ENCODE measurements around the gene SCYGR8. TPM values are rescaled to one million over a fixed set of nuclear protein-coding genes. Genes with fewer than 3 reads are reported as not detected.

Gene SCYGR8
- total RNA-seq, 4 donors from 2014 or later, result not detected

DNA sequence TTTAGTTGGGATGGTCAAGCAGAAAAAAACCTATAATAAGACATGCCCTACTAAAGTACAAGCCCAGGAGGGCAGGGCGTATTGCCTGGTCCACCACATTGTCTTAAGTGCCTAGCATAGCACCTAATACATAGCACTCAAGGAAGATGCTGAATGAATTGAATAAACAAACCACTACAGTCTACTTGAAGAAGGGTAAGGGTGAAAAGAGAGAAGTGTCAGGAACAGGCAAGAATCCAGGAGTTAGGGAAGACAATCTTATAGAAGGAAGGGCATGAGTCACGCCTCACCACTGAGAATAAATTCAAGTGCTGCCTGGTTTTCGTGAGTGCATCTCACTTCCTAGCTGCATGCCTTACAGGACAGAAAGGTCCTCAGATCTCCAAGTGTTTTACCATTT lies 41.7 kb upstream of the SCYGR8 start:
- Histone ChIP-seq H3K4me3 (no peak overlapping the region), H3K4me1 (peaks cover 0 to 32% (median 6%) of the 10 kb centered on the region in 4 donors), H3K36me3 (no peaks in the 10 kb centered on the region), H3K27ac (no peak overlapping the region), H3K9me3 (no peaks in the 10 kb centered on the region), H3K27me3 (no peaks in the 10 kb centered on the region)
- in situ Hi-C loops (cut with MboI; ENCODE audit: low pct_ligation_motif_present in 1 of 4, low pct_unique_long_range_greater_than_20kb in 1 of 4, low sequenced_read_pairs in 3 of 4) (no loop called here), intact Hi-C loops (cut with DNase I; ENCODE audit: low total_unique reads) (no loop called here)
- no peak for DNase-seq
- TF ChIP-seq EP300 (IDR thresholded peaks at IDR 0.05; ENCODE audit: low read depth) (no peak), POLR2A (IDR thresholded peaks at IDR 0.05) (no peak), POLR2AphosphoS5 (IDR thresholded peaks at IDR 0.05) (no peak), CTCF (IDR thresholded peaks at IDR 0.05) (no peak)
- 55 to 62% methylated on average over 3 of the region's 3 CpGs for WGBS, 2 donors (ENCODE audit: low coverage in 1 of 2)

GRCh38 chr2:227706859-227707258 lies 38.8 kb upstream of the SCYGR8 start:
- no peak overlapping the region for H3K4me3 ChIP-seq
- peak; percentile 60 for DNase-seq
- peak overlapping the region in 2 of 4 donors; percentile 6 to 26 for H3K27ac ChIP-seq
- peaks cover 0 to 30% (median 6%) of the 10 kb centered on the region in 4 donors for H3K4me1 ChIP-seq
- TF ChIP-seq POLR2AphosphoS5 (IDR thresholded peaks at IDR 0.05) (peak in 2 of 3 donors; percentile 12 to 32), EP300 (IDR thresholded peaks at IDR 0.05; ENCODE audit: low read depth) (no peak), CTCF (IDR thresholded peaks at IDR 0.05) (no peak)
- in situ Hi-C loops (cut with MboI; ENCODE audit: low pct_ligation_motif_present in 1 of 4, low pct_unique_long_range_greater_than_20kb in 1 of 4, low sequenced_read_pairs in 3 of 4) (no loop called here), intact Hi-C loops (cut with DNase I; ENCODE audit: low total_unique reads) (no loop called here)
- H3K36me3 ChIP-seq, result no peaks in the 10 kb centered on the region
- no peaks in the 10 kb centered on the region for H3K9me3 ChIP-seq
- 50 to 54% methylated on average over 2 to 4 of the region's 4 CpGs for WGBS, 2 donors (ENCODE audit: low coverage in 1 of 2)
- no peaks in the 10 kb centered on the region for H3K27me3 ChIP-seq

DNA sequence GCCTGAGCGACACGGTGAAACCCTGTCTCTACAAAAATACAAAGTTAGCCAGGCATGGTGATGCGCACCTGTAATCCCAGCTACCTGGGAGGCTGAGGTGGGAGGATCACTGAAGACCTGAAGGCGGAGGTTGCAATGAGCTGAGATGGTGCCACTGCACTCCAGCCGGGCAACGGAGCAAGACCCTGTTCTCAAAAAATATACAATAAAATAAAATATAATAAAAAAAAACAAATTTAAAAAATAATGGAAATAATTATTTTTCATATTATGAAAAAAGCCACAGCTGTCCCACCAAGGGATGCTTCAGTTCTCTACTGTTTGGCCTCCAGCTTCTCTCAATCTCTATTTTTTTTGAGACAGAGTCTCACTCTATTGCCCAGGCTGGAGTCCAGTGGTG lies 38.3 kb upstream of the SCYGR8 start:
- no peak overlapping the region for H3K27ac ChIP-seq
- H3K4me3 ChIP-seq, result no peak overlapping the region
- H3K36me3 ChIP-seq, result no peaks in the 10 kb centered on the region
- in situ Hi-C loops (cut with MboI; ENCODE audit: low pct_ligation_motif_present in 1 of 4, low pct_unique_long_range_greater_than_20kb in 1 of 4, low sequenced_read_pairs in 3 of 4) (no loop called here), intact Hi-C loops (cut with DNase I; ENCODE audit: low total_unique reads) (no loop called here)
- no peaks in the 10 kb centered on the region for H3K9me3 ChIP-seq
- WGBS, 2 donors (ENCODE audit: low coverage in 1 of 2), result 77 to 90% methylated on average over 4 to 6 of the region's 6 CpGs
- no peak for DNase-seq
- TF ChIP-seq EP300 (IDR thresholded peaks at IDR 0.05; ENCODE audit: low read depth), result no peak
- no peak for TF ChIP-seq CTCF (IDR thresholded peaks at IDR 0.05)
- no peak for TF ChIP-seq POLR2AphosphoS5 (IDR thresholded peaks at IDR 0.05)
- no peak for TF ChIP-seq POLR2A (IDR thresholded peaks at IDR 0.05)
- H3K27me3 ChIP-seq, result no peaks in the 10 kb centered on the region
- H3K4me1 ChIP-seq, result peaks cover 0 to 27% (median 6%) of the 10 kb centered on the region in 4 donors

GRCh38 chr2:227710986-227711385 lies 34.7 kb upstream of the SCYGR8 start:
- no peak for DNase-seq
- H3K4me3 ChIP-seq, result no peak overlapping the region
- no peaks in the 10 kb centered on the region for H3K27me3 ChIP-seq
- TF ChIP-seq EP300 (IDR thresholded peaks at IDR 0.05; ENCODE audit: low read depth) (no peak), POLR2A (IDR thresholded peaks at IDR 0.05) (no peak), CTCF (IDR thresholded peaks at IDR 0.05) (no peak), POLR2AphosphoS5 (IDR thresholded peaks at IDR 0.05) (no peak)
- H3K9me3 ChIP-seq, result no peaks in the 10 kb centered on the region
- in situ Hi-C loops (cut with MboI; ENCODE audit: low pct_ligation_motif_present in 1 of 4, low pct_unique_long_range_greater_than_20kb in 1 of 4, low sequenced_read_pairs in 3 of 4), result no loop called here
- H3K36me3 ChIP-seq, result no peaks in the 10 kb centered on the region
- peaks cover 0 to 14% (median 3%) of the 10 kb centered on the region in 4 donors for H3K4me1 ChIP-seq
- H3K27ac ChIP-seq, result no peak overlapping the region
- intact Hi-C loops (cut with DNase I; ENCODE audit: low total_unique reads), result no loop called here
- WGBS, 2 donors (ENCODE audit: low coverage in 1 of 2), result 93 to 96% methylated on average over 6 to 7 of the region's 7 CpGs
